Erythroblast (primary cell): ENCODE measurements around the gene ATN1.

Source experiments
- GATA1 ChIP-seq: IDR thresholded peaks from 2 replicates; pipeline ENCODE4 v1.6.1; 2011; ENCODE audit warnings: low read depth, mild to moderate bottlenecking, control low read depth, low read length, moderate library complexity
- POLR2A ChIP-seq: IDR thresholded peaks from 2 replicates; pipeline ENCODE4 v1.6.1; 2011; ENCODE audit warnings: mild to moderate bottlenecking, low read length

- TF ChIP-seq POLR2A (no peak), GATA1 (no peak)
These were observed 30.2 kb downstream of the ATN1 start for GRCh38 chr12:6957741-6958608.
